ENCODE measurements around the gene RPS19BP1.
A peak's percentile ranks its signal among the peaks of the same experiment; 100 is the strongest.

The RPS19BP1 gene

DNA sequence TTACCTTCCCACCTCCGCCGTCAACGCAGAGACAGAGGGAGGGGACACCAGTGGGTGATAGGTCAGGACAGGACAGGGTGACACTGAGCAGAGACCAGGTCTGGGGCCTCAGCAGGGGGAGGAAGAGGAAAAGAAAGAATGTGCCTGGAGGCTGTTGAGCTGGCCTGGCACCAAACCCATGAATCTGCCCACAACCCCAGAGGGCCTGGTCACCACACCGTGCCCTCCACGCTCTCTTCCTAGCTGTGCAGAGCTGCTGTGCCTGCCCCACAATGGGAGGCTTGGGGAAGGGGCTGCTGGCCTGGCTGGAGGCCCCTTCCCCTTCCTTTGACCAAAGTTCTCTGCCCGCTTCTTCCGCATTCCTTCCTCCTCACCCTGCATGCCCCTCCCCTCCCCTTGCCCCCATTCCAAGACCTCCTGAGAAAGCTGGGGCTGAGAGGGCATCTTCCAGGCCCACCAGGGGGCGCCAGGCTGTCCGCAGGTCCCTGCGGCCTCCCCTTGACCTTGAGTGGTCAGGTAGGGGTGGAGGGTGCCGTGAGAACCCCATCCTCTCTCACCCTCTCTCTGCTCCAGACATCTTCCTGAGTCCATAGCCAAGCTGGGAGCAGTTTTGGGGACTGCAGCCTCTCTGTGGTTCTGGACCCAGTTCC, 27.0 kb upstream of the RPS19BP1 start:
- DNase-seq (ENCODE audit: low read depth): no peak

DNA sequence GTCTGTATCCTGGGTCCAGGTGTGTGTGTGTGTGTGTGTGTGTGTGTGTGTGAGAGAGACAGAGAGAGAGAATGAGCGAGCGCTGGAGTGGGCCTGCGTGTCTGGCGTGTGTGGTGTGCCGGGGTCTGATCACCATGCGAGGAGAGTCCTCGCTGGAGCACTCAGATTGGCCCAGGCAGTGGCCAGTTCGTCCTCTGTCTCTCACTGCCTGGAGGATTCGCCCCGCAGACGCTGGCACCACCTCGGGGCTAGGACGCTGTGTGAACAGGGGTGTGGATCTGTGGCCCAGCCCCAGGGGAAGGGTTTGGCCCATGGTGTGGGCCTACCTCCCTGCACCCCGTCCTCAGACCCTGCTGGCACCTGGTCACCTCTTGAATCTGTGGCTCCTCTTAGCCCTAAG, 26.4 kb upstream of the RPS19BP1 start:
- DNase-seq (ENCODE audit: low read depth): no peak

DNA sequence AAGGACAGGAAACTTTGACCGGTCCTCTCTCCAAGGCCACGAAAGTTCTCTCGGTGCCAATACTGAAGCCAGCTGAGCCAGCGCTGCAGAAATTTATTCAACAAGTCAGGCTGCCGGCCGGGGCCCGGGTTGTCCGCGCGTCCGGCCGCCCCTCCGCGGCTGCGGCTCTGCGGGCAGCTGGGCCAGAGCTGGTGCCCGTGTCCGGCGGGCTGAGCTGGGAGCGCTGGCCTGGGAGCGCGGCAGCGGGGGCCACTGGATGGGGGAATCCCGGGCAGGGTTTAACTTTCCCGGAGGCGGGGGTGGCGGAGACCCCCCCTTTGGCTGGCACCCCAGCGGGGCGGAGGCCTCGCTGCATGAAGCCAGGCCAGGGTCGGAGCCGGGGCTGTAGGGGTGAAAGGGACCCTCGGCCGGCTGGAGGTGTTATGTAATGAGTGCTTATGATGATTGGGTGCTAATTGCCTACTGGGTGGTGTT, 25.7 kb upstream of the RPS19BP1 start:
- DNase-seq (ENCODE audit: low read depth): no peak

- peak; percentile 36 for DNase-seq (ENCODE audit: low read depth)
Measured at GRCh38 chr22:39556970-39557841, 24.7 kb upstream of the RPS19BP1 start.

DNA sequence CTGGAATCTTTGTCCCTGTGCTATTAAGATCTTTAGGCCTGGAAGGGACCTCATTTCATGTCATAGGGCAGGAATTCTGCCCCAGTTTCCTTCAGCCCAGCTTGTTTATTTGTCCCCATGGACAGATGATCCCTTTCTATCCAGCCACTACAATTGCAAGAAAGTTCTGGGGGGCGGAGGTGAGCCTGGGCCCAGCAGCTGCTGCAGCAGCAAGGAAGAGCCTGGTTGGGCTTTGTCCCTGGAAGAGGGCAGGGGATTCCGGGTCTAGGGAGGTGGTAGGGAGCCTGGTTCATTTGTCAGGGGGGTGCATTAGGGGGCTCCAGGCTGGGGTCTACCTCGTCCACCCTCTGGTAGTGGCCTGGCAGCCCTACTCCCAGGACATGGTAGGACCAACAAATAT, 21.6 kb upstream of the RPS19BP1 start:
- DNase-seq (ENCODE audit: low read depth): no peak

GRCh38 chr22:39553429-39553828, 20.9 kb upstream of the RPS19BP1 start:
- no peak for DNase-seq (ENCODE audit: low read depth)

DNA sequence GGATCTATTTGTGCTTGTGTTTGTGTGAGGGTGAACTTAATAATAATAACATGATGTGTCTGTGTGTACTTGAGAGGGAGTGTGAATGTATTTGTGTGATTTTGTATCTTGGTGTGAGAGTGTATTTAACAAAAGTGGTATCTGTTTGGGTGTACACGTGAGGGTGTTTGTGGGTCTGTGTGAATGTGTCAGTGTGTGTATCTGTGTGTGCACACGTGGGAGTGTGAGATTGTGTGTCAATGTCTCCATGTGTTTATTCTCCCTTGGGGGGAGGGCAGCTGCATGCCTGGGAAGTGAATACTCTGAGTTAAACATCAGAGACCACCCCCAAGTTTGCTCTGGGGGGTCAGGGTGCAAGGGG, 15.0 kb upstream of the RPS19BP1 start:
- no peak for DNase-seq (ENCODE audit: low read depth)

GRCh38 chr22:39546889-39547586, 14.5 kb upstream of the RPS19BP1 start:
- DNase-seq (ENCODE audit: low read depth): no peak

DNA sequence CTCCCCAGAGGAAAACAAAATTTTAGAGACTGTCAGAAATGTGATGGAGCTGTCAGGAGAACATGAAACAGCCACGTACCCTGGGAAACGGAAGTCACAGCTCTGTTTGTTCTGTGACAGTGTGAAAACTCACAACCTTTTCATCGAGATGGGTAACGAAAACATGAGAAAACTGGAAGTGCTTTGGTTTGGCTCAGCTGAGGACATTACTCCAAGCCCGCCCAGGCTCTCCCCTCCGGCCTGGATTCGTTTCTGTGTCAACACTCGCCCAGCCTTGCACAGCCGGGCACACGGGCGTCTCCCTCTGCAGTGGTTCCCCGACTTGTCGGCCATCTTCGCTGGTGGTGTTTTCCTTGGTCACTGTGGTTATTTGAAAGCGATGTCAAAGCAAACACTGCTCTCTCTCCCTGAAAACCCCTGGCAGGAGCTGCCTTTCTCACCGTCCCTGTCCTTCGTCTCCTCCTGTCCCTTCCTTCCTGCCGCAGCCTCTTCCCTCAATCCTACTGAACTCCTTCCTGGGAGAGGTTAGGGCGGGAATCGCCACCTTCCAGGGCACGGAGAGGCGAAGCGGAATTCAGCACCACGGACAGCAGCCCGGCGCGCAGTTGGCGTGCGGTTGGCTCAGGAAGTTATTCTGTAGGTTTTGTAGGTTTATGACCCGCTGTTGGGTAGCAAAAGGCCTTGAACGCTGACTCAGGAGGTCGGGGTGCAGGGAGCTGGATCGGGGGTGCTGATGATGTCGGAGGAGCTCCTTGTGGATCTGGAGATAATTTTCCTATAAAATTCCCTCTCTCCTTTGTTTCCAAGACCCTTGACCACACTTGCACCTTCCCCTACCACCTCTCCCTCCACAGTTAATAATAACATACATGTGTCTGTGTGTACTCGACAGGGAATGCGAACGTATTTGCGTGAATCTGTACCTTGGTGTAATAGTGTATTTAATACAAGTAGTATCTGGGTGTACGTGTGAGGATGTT, 13.1 kb upstream of the RPS19BP1 start:
- DNase-seq (ENCODE audit: low read depth): peak; percentile 55

DNA sequence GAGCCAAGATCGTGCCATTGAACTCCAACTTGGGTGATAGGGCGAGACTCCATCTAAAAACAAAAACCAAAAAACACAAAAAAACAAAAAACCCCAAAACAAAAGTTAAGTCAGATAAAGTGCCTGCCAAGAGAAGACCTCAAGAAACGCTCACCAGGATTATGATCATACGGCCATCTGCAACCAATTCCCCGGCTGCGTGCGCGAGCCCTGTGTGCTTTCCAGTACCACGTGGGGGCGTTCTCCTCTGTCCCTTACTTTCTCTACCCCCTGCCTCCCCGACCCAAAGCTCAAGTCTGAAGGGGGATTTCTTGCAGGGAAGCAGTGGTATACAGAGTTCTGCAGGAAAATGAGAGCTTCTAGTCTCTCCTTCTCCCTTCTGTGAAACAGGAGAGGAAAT, 10.5 kb upstream of the RPS19BP1 start:
- DNase-seq (ENCODE audit: low read depth): no peak

- no peak for DNase-seq (ENCODE audit: low read depth)
Measured at GRCh38 chr22:39537975-39538374, 5.4 kb upstream of the RPS19BP1 start.

- no peak for DNase-seq (ENCODE audit: low read depth)
Measured at GRCh38 chr22:39536711-39537110, 4.2 kb upstream of the RPS19BP1 start.

DNA sequence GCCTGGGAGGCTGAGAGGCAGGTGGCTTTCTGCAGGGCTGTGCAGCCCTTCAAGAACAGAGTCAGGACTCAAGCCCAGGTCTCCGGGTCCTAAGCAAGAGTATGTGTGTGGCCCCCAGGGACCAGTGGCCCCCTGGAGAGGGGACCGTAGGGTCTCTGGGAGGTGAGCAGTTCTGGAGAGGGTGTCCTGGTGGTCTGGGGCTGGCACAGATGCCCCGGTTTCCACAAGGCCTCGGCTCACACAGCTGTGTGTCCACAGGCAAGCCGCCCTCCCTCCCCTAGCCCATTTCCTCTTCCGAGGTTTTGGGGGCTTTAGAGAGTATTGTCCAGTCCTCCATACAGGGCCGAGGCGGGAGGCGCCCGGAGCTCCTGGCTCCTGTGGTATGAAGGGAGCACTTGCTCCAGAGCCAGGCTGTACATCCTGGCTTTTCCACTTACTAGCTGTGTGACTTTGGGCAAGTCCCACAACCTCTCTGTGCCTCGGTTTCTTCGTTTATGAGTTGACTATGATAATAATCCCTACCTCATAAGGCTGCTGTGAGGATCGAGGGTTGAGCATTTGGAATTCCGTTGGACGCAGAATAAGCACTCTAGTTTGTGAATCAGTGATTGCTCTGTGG, 3.4 kb upstream of the RPS19BP1 start:
- DNase-seq (ENCODE audit: low read depth): no peak

DNA sequence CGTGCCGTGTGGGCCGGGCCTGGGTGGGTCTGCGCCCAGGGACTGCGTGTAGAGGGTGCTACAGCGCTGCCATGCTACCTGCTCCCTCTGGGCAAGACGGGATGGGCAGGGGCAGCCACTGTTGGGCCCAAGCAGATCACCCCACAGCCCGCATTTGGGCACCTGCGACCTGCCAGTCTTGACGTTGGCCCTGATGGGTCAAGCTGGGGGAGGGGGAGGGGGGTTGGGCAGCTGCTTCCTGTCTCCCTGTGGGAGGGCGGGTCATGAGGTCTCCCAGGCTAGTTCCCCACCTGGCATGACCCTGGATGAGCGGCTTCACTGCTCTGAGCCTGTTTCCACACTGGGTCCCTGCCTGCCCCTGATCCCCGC, 2.8 kb upstream of the RPS19BP1 start:
- no peak for DNase-seq (ENCODE audit: low read depth)

DNA sequence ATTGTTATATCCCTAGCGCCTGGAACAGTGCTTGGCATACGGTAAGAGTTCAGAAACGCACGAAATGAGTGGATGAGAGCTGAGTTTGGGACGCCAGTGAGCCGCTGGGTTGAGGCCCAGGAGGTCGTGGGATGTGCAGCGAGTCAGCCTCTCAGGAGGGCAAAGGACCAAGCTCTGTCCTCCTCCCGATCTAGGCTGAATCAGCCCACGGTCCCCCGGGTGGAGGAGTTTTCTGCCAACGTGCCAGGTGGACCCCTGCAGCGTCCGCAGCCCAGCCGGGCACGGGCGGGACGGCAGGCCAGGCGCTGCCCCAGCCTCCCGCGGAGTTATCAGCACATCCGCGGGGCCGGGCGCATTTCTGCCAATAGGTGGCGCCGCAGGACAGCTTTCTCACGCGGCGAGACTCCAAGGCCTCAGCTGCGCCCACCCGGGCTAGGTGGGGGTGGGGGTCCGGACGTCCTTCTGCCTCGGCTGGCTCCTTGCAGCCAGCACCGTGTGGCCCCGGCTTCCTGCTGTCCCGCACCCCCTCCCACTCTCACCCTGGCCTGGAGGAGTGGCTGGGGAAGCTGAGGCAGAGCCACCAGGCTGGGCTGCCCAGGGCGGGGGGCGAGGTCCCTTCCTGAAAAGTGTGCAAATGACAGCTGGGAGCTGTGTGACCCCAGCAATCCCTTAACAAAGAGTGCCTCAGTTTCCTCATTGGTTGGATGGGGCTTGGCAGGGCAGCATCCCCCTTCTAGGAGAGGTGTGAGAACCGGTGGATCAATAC, 2.2 kb upstream of the RPS19BP1 start:
- DNase-seq (ENCODE audit: low read depth): peak; percentile 76

DNA sequence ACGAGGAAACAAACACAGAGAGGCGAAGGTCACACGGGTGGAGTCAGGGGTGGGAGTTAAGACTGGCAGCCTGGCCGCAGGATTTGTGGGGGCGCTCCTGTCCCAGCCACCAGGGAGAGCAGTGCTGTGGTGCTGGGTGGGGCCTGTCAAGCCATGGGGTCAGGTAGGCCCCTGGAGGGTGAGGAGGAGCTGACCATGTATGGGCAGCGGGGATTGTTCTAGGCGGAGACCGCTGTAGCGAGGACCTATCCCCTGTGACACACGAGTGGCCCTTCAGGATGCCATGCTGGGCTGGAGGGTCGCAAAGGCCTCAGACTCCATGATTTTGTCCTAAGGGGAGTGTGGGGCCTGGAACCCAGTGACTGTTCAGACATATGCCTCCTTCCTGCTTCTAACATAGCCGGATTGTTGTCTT, 1.6 kb upstream of the RPS19BP1 start:
- no peak for DNase-seq (ENCODE audit: low read depth)

DNA sequence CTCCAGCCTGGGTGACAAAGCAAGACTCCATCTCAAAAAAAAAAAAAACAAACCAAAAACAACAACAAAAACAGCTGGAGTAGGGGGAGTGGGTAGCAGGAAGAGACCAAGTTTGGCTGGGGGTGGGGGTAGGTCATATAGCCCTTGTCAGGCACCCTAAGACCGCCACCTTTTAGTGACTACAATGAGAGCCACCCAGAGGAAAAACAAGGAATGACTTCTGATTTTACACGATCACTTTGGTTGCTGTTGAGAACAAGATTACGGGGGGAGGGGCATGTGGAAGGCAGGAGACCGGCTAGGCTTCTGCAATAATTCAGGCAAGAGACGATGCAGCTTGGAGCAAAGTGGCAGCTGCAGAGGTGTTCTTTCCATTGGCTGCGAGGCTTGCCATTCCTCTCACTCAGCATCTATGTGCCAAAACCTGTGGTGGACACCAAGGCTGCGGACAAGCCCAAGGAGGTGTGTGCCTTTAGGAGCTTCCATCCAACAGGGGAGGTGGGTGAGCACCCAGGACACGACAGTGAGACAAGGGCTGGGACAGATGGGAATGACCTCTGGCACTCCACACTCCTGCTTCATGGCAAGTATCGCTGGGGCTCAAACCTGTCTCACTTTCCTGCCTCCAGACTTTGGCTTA, 1.7 kb downstream of the RPS19BP1 start:
- no peak for DNase-seq (ENCODE audit: low read depth)

DNA sequence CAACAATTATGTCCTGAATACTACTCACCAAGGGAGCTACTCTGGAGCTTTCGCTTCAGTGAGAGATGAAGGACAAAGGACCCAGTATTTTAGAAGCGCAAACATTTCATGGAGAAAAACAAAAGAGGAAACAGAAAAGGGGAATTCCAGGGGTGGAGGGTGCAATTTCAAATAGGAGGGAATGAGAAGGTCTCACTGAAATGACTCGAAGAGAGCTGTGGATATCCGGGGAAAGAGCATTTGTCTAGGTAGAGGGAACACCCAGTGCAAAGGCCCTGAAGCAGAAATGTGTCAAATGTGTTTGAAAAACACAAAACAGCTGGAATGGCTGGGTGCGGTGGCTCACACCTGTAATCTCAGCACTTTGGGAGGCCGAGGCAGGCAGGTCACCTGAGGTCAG, 2.4 kb downstream of the RPS19BP1 start:
- no peak for DNase-seq (ENCODE audit: low read depth)

- DNase-seq (ENCODE audit: low read depth): no peak
Measured at GRCh38 chr22:39529487-39529851, 3.1 kb downstream of the RPS19BP1 start.
